ENCODE data around the gene CASK.

DNA sequence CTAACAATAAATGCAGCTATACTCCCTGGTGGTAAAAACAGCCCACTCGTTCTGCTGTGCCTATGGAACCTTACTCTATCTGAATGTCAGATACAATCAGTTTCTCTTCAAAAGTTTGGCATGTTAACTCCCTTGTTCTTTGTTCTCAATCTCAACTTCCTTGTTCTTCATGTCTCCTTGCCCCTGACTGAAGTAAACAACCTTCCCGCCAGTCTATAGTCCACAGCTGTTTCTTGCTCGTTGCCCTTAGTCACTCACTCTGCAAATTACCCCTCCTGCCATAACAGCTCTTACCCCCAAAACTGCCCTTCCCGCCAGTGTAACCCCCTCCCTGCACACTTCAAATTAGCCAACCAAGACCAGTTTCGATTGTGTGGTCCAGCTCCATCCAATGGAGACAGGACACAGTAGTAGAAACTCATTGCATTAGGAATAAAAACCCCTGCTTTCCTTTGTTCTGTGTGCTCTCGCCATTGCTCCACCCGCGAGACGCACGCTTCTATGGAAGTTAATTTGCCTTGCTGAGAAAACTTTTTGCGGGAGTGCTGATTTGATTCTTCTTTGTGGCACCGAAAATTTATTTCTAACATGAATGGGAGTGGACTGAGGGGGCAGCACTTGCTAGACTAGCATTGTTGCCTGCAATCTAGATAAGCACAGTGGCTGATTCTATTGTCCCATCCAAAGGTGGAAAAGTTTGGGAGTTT, 206.4 kb downstream of the CASK start:
- TF ChIP-seq, protein P1, sequence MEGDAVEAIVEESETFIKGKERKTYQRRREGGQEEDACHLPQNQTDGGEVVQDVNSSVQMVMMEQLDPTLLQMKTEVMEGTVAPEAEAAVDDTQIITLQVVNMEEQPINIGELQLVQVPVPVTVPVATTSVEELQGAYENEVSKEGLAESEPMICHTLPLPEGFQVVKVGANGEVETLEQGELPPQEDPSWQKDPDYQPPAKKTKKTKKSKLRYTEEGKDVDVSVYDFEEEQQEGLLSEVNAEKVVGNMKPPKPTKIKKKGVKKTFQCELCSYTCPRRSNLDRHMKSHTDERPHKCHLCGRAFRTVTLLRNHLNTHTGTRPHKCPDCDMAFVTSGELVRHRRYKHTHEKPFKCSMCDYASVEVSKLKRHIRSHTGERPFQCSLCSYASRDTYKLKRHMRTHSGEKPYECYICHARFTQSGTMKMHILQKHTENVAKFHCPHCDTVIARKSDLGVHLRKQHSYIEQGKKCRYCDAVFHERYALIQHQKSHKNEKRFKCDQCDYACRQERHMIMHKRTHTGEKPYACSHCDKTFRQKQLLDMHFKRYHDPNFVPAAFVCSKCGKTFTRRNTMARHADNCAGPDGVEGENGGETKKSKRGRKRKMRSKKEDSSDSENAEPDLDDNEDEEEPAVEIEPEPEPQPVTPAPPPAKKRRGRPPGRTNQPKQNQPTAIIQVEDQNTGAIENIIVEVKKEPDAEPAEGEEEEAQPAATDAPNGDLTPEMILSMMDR (conservative IDR thresholded peaks at IDR 0.05): no peak
- TF ChIP-seq EZH2 (IDR thresholded peaks at IDR 0.05; ENCODE audit: low read depth): no peak

Data from PC-9 (cell line).